Stomach (tissue), 9 donors: ENCODE measurements around the gene GNAS-AS1. TPM values are rescaled to one million over a fixed set of nuclear protein-coding genes. Genes with fewer than 3 reads are reported as not detected.

Source experiments
- DNase-seq, 2 donors: peaks; one replicate each; pipeline versions ENCODE4 v3.0.0 to v3.0.0-alpha.2; 2013 to 2019
- H3K27ac ChIP-seq, 5 donors: fragments of 200-600 bp in 4 of 5; sonication (generic) in 4 of 5; one replicate each; pipeline ENCODE4 v1.5.1; 2013 to 2019; ENCODE audit warnings: mild to moderate bottlenecking in 1 of 5, moderate library complexity in 1 of 5
- H3K27me3 ChIP-seq, 3 donors: fragments of 200-600 bp; sonication (generic); one replicate each; pipeline ENCODE4 v1.5.1; 2017 to 2019; ENCODE audit warnings: mixed run types in 1 of 3
- H3K36me3 ChIP-seq, 4 donors: fragments of 200-600 bp; sonication (generic); 1 replicate in 3 of 4; 2 replicates in 1 of 4; pipeline ENCODE4 v1.5.1; 2016 to 2019
- H3K4me1 ChIP-seq, 4 donors: fragments of 200-600 bp; sonication (generic); one replicate each; pipeline ENCODE4 v1.5.1; 2016 to 2019
- H3K4me3 ChIP-seq, 4 donors: fragments of 200-600 bp; sonication (generic) in 3 of 4; one replicate each; pipeline ENCODE4 v1.5.1; 2016 to 2019; ENCODE audit warnings: mild to moderate bottlenecking in 1 of 4
- H3K9me3 ChIP-seq, 4 donors: fragments of 200-600 bp; sonication (generic); one replicate each; pipeline ENCODE4 v1.5.1; 2016 to 2019
- EP300 ChIP-seq: sonication (generic); formaldehyde crosslinking; IDR thresholded peaks from one replicate; pipeline ENCODE4 v1.6.1; 2017; ENCODE audit warnings: antibody characterized with exemption
- POLR2A ChIP-seq, 4 donors: fragments of 450-650 bp; IDR thresholded peaks; one replicate each; pipeline ENCODE4 v1.6.1; 2016; ENCODE audit warnings: antibody characterized with exemption in 4 of 4, control low read depth in 2 of 4, mild to moderate bottlenecking in 1 of 4, moderate library complexity in 1 of 4
- POLR2AphosphoS5 ChIP-seq, 3 donors: sonication (generic); formaldehyde crosslinking; IDR thresholded peaks; one replicate each; pipeline ENCODE4 v1.6.1; 2016; ENCODE audit warnings: antibody characterized with exemption in 3 of 3
- WGBS, 5 donors: extraction: QIAGEN DNeasy Blood & Tissue Kit in 3 of 5; methylation state at CpG; one replicate each; pipeline versions ENCODE4 v1.1.5 to v1.1.7; 2013 to 2018; 5-methylcytosine and 5-hydroxymethylcytosine counted together
- intact Hi-C: fragments of 100-400 bp; cut with DNase I; formaldehyde crosslinking; loops from one replicate; pipeline ENCODE4 v1.15.1; 2023; ENCODE audit warnings: low total_unique reads
- polyA plus RNA-seq, 3 donors: library from polyadenylated mRNA; stranded (reverse); fragments of 200-250 nt; gene quantifications; one replicate each; pipeline ENCODE4 v1.2.3, GENCODE V29; 2013
- total RNA-seq, 5 donors: library from RNA; depleted of rRNA; stranded (reverse); fragments of >200 nt; gene quantifications; one replicate each; pipeline versions ENCODE4 v1.1.0 to v1.2.3, GENCODE V29; 2014 to 2016
- TF ChIP-seq, protein P1 (sequence below), 7 experiments: fragments of 450-650 bp in 4 of 7; fragments of 200-600 bp in 3 of 7; sonication (generic) in 3 of 7; IDR thresholded peaks; one replicate each; pipeline ENCODE4 v1.5.1; 2016 to 2019; ENCODE audit warnings: antibody characterized with exemption in 7 of 7, control low read depth in 2 of 7, mild to moderate bottlenecking in 1 of 7
- donor health status: healthy with polysubstance abuse.
- donor health status: Bipolar disorder and iron deficiency.
- donor health status: healthy.

GNAS-AS1 gene
- total and polyA plus RNA-seq, 8 donors = 0.15 to 45.5 (median 1.8) TPM; not detected in 4

GRCh38 chr20:58842276-58842675 lies 8.4 kb downstream of the GNAS-AS1 start:
- no peak overlapping the region for H3K27ac ChIP-seq
- H3K27me3 ChIP-seq = peaks cover 0 to 96% (median 52%) of the 10 kb centered on the region in 3 donors
- 35 to 55% (median 51%) methylated on average over 20 of the region's 20 CpGs for WGBS, 5 donors
- no peaks in the 10 kb centered on the region for H3K36me3 ChIP-seq
- DNase-seq = no peak
- no peak overlapping the region for H3K4me3 ChIP-seq
- intact Hi-C loops = no loop called here
- TF ChIP-seq POLR2AphosphoS5 (IDR thresholded peaks at IDR 0.05) (no peak), EP300 (no peak)
- TF ChIP-seq, protein P1, sequence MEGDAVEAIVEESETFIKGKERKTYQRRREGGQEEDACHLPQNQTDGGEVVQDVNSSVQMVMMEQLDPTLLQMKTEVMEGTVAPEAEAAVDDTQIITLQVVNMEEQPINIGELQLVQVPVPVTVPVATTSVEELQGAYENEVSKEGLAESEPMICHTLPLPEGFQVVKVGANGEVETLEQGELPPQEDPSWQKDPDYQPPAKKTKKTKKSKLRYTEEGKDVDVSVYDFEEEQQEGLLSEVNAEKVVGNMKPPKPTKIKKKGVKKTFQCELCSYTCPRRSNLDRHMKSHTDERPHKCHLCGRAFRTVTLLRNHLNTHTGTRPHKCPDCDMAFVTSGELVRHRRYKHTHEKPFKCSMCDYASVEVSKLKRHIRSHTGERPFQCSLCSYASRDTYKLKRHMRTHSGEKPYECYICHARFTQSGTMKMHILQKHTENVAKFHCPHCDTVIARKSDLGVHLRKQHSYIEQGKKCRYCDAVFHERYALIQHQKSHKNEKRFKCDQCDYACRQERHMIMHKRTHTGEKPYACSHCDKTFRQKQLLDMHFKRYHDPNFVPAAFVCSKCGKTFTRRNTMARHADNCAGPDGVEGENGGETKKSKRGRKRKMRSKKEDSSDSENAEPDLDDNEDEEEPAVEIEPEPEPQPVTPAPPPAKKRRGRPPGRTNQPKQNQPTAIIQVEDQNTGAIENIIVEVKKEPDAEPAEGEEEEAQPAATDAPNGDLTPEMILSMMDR (IDR thresholded peaks at IDR 0.05) = no peak
- H3K4me1 ChIP-seq = peaks cover 0 to 17% (median 10%) of the 10 kb centered on the region in 4 donors
- no peaks in the 10 kb centered on the region for H3K9me3 ChIP-seq

GRCh38 chr20:58841539-58842264 lies 9.0 kb downstream of the GNAS-AS1 start:
- Histone ChIP-seq H3K27ac (no peak overlapping the region), H3K4me3 (no peak overlapping the region), H3K36me3 (no peaks in the 10 kb centered on the region), H3K4me1 (peaks cover 0 to 17% (median 10%) of the 10 kb centered on the region in 4 donors), H3K27me3 (peaks cover 0 to 96% (median 52%) of the 10 kb centered on the region in 3 donors), H3K9me3 (no peaks in the 10 kb centered on the region)
- no peak for DNase-seq
- TF ChIP-seq, protein P1 (IDR thresholded peaks at IDR 0.05) = no peak
- TF ChIP-seq POLR2A (IDR thresholded peaks at IDR 0.05) (no peak), POLR2AphosphoS5 (IDR thresholded peaks at IDR 0.05) (no peak), EP300 (no peak)
- intact Hi-C loops = no loop called here
- 43 to 62% (median 53%) methylated on average over 58 of the region's 58 CpGs for WGBS, 5 donors

DNA sequence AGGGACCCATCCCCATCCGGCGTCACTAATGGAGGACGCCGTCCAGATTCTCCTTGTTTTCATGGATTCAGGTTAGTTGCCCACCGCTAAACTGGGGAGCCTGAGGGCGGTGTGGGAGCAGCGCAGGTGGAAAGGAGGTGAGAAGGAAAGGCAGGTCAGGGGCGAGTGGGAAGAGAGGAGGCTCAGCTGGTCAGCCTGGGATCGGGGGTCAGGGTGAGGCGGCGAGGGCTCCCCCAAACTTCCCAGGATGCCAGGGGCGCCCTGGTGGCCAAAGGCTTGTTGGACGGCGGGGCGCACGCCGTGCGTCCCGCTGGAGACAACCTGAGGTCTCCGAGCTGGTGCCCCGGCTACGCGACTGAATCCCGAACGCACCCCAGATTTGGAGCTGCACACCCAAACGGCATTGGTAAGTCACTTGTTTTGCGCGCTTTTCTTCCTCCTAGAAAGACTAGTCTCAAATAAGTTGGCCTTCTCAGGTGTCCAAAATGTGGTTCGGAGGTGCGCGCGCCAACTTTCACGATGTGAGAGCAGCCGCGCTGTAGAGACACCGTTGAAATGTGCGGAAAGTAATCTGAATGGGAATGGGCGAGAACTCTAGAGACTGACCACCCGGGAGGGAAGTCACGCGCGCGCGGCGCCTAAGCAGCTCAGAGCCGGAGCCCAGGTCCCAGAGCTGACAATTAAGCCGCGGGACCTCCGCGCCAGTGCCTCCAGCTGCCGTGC lies 9.7 kb downstream of the GNAS-AS1 start:
- Histone ChIP-seq H3K4me1 (peaks cover 0 to 17% (median 10%) of the 10 kb centered on the region in 4 donors), H3K27ac (no peak overlapping the region), H3K36me3 (no peaks in the 10 kb centered on the region), H3K9me3 (no peaks in the 10 kb centered on the region), H3K4me3 (no peak overlapping the region), H3K27me3 (peaks cover 0 to 97% (median 52%) of the 10 kb centered on the region in 3 donors)
- WGBS, 5 donors = 43 to 62% (median 51%) methylated on average over 50 to 51 of the region's 51 CpGs
- TF ChIP-seq, protein P1 (IDR thresholded peaks at IDR 0.05) = no peak
- no peak for TF ChIP-seq EP300
- intact Hi-C loops = no loop called here
- DNase-seq = no peak

DNA sequence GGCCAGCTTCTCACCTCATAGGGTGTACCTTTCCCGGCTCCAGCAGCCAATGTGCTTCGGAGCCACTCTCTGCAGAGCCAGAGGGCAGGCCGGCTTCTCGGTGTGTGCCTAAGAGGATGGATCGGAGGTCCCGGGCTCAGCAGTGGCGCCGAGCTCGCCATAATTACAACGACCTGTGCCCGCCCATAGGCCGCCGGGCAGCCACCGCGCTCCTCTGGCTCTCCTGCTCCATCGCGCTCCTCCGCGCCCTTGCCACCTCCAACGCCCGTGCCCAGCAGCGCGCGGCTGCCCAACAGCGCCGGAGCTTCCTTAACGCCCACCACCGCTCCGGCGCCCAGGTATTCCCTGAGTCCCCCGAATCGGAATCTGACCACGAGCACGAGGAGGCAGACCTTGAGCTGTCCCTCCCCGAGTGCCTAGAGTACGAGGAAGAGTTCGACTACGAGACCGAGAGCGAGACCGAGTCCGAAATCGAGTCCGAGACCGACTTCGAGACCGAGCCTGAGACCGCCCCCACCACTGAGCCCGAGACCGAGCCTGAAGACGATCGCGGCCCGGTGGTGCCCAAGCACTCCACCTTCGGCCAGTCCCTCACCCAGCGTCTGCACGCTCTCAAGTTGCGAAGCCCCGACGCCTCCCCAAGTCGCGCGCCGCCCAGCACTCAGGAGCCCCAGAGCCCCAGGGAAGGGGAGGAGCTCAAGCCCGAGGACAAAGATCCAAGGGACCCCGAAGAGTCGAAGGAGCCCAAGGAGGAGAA lies 10.5 kb downstream of the GNAS-AS1 start:
- Histone ChIP-seq H3K27me3 (peaks cover 0 to 95% (median 45%) of the 10 kb centered on the region in 3 donors), H3K27ac (no peak overlapping the region), H3K4me1 (peaks cover 0 to 17% (median 10%) of the 10 kb centered on the region in 4 donors), H3K36me3 (no peaks in the 10 kb centered on the region), H3K9me3 (no peaks in the 10 kb centered on the region), H3K4me3 (peak overlapping the region in 1 of 4 donors; percentile 9)
- WGBS, 5 donors = 39 to 67% (median 51%) methylated on average over 38 to 67 of the region's 67 CpGs
- TF ChIP-seq EP300 (no peak), POLR2A (IDR thresholded peaks at IDR 0.05) (no peak), POLR2AphosphoS5 (IDR thresholded peaks at IDR 0.05) (no peak)
- TF ChIP-seq, protein P1 (IDR thresholded peaks at IDR 0.05) = no peak
- intact Hi-C loops = no loop called here
- no peak for DNase-seq
